NCI-H2107 treated with DMSO at 0.1 percent for 48 hours (cell line): ENCODE data around the gene FAM163B.

Source experiments
- DNase-seq: peaks from one replicate; lab custom pipeline; 2025; ENCODE audit not compliant: unreplicated experiment; lab: John Stamatoyannopoulos, UW

Gene FAM163B

GRCh38 chr9:133529874-133530273, 79.3 kb downstream of the FAM163B start:
- no peak for DNase-seq

GRCh38 chr9:133529457-133529856, 79.7 kb downstream of the FAM163B start:
- no peak for DNase-seq

- DNase-seq: no peak
These were observed 80.3 kb downstream of the FAM163B start for GRCh38 chr9:133528876-133529241.

GRCh38 chr9:133528001-133528875, 81.0 kb downstream of the FAM163B start:
- no peak for DNase-seq

- DNase-seq: no peak
These were observed 81.7 kb downstream of the FAM163B start for GRCh38 chr9:133527444-133527920.
